ENCODE data around the gene ARMH4.

The ARMH4 gene

GRCh38 chr14:58054100-58054499 lies 97.9 kb downstream of the ARMH4 start:
- H3K4me3 ChIP-seq (replicated peaks in 1 of 2; ENCODE audit: low read depth in 2 of 2, low read length in 2 of 2), result no peak overlapping the region
- DNase-seq (ENCODE audit: low read depth in 2 of 2), result no peak
- no peak for TF ChIP-seq CTCF (IDR thresholded peaks at IDR 0.05; ENCODE audit: low read depth, low read length)

DNA sequence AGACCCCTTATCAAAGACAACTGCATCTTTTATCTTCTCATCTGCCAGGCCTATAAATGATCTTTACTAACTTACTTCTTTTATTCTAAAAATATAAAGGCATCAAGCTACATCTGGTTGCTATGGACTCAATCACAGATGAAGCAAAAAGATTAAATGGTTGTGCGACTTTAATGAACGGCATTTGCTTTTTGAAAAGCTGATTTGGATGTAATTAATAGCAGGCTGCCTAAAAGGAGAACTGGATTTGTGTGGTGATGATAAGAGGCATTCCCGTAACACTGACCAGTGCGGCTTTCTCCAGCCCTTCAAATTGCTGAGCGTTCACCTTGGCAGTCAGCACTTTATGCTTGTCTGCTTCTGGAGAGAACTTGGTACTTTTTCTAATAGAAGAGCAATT lies 103.8 kb downstream of the ARMH4 start:
- H3K4me3 ChIP-seq (replicated peaks in 1 of 2; ENCODE audit: low read depth in 2 of 2, low read length in 2 of 2), result no peak overlapping the region
- no peak for TF ChIP-seq CTCF (IDR thresholded peaks at IDR 0.05; ENCODE audit: low read depth, low read length)
- peak in 1 of 2 donors; percentile 2 for DNase-seq (ENCODE audit: low read depth in 2 of 2)

DNA sequence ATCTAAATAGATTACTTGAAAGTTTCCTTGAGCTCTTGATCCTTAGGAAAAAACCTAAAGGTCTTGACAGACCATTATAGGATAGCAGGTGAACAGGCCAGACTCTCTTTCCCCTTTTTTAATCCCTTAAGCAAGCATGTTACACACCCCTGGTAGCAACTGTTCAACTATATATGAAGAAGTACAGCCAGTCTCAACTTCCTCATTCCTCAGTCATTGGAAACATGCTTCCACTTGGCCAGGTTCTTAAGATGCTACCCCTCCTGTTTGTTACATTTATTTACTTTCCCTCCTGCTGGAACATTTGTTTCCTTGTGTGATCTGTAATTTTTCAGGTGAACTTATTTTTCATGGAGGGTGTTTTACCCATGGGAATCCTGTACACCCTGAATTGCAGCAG lies 124.1 kb downstream of the ARMH4 start:
- no peak for DNase-seq (ENCODE audit: low read depth in 2 of 2)
- no peak for TF ChIP-seq CTCF (IDR thresholded peaks at IDR 0.05; ENCODE audit: low read depth, low read length)
- H3K4me3 ChIP-seq (replicated peaks in 1 of 2; ENCODE audit: low read depth in 2 of 2, low read length in 2 of 2), result no peak overlapping the region

DNA sequence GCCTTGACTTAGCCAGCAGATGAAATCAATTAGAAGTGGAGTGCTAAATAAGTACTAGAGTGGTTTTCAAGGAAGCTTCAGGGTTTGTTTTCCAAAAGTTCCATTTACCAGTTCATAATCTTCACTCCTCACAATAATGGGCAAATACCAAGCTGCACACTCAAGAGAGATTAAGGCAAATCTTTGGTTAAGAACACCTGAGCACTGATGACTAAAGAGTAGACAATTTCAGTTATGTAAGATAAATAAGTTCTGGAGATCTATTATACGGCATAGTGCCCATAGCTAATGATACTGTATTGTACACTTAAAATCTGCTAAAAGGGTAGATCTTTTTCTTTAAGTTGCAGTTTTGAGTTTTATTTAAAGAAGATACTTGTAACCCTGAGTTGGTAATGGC lies 125.0 kb downstream of the ARMH4 start:
- no peak for DNase-seq (ENCODE audit: low read depth in 2 of 2)
- TF ChIP-seq CTCF (IDR thresholded peaks at IDR 0.05; ENCODE audit: low read depth, low read length), result no peak
- no peak overlapping the region for H3K4me3 ChIP-seq (replicated peaks in 1 of 2; ENCODE audit: low read depth in 2 of 2, low read length in 2 of 2)

DNA sequence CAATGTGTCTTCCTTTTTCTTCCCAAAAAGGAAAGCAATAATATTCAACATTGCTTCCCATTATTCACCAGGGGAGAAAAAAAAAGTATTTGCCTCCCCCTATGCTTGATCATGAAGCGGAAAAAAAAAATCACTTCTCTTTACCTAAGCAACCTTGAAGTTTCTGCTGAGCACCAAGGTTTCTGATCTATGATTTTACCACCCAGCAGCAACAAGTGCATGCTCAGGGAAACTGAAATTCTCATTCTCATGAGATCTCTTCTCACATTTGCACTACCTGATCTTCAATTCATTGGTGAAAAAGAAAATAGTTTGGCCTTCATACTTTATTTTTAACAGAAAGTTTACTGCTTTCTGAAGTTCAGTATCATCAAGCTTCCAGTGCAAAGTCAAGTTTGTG lies 125.8 kb downstream of the ARMH4 start:
- TF ChIP-seq CTCF (IDR thresholded peaks at IDR 0.05; ENCODE audit: low read depth, low read length), result no peak
- DNase-seq (ENCODE audit: low read depth in 2 of 2), result no peak
- no peak overlapping the region for H3K4me3 ChIP-seq (replicated peaks in 1 of 2; ENCODE audit: low read depth in 2 of 2, low read length in 2 of 2)

DNA sequence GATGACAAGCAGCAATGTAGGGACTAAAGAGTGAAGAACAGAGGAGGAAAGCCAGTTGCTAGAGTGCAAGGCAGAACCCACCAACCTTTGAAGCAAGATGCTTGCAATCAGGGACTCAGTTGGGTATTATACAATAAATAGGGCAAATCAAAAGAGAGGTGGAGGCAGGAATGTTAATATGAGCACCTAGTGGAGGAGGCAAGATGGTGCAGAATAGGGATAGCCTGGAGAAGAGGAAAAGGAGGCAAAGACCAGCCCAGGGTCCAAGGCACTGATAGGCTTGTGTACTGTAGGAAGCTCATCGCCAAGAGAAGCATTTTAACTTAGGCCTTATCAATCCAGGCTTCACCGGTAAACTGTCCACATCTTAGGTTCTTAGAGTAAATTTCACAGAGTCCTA lies 137.2 kb downstream of the ARMH4 start:
- no peak overlapping the region for H3K4me3 ChIP-seq (replicated peaks in 1 of 2; ENCODE audit: low read depth in 2 of 2, low read length in 2 of 2)

More for the DNA sequence above, 137.2 kb downstream of the ARMH4 start:
- DNase-seq (ENCODE audit: low read depth in 2 of 2), result no peak
- no peak for TF ChIP-seq CTCF (IDR thresholded peaks at IDR 0.05; ENCODE audit: low read depth, low read length)
